ENCODE measurements around the gene GJE1.

The GJE1 gene

GRCh38 chr6:142167071-142167470 lies 34.3 kb downstream of the GJE1 start:
- DNase-seq: no peak

- DNase-seq: no peak
Measured at GRCh38 chr6:142167486-142167885, 34.8 kb downstream of the GJE1 start.

- no peak for DNase-seq
Measured at GRCh38 chr6:142171351-142171750, 38.6 kb downstream of the GJE1 start.

GRCh38 chr6:142172758-142173157 lies 40.0 kb downstream of the GJE1 start:
- DNase-seq: no peak

- no peak for DNase-seq
Measured at GRCh38 chr6:142173980-142174379, 41.3 kb downstream of the GJE1 start.

GRCh38 chr6:142174703-142175102 lies 42.0 kb downstream of the GJE1 start:
- DNase-seq: no peak

- DNase-seq: no peak
Measured at GRCh38 chr6:142178129-142178528, 45.4 kb downstream of the GJE1 start.

- no peak for DNase-seq
Measured at GRCh38 chr6:142182004-142182403, 49.3 kb downstream of the GJE1 start.

- DNase-seq: no peak
Measured at GRCh38 chr6:142183351-142183750, 50.6 kb downstream of the GJE1 start.

- no peak for DNase-seq
Measured at GRCh38 chr6:142184307-142184706, 51.6 kb downstream of the GJE1 start.
